ENCODE results near the gene ADAMTS9. TPM values are rescaled to one million over a fixed set of nuclear protein-coding genes. Genes with fewer than 3 reads are reported as not detected.

The ADAMTS9 gene
- total and polyA plus RNA-seq, 2 experiments from 2014 or later: 0.31 to 0.81 TPM

GRCh38 chr3:64717411-64717810 lies 29.6 kb upstream of the ADAMTS9 start (continued):
- TF ChIP-seq ZNF462 (CRISPR knock-in tag; IDR thresholded peaks at IDR 0.05) (no peak), STAT1 (IDR thresholded peaks at IDR 0.05; ENCODE audit: unreplicated experiment) (no peak), EZH2phosphoT487 (IDR thresholded peaks at IDR 0.05; ENCODE audit: unreplicated experiment) (no peak)
- TF ChIP-seq, protein P1, sequence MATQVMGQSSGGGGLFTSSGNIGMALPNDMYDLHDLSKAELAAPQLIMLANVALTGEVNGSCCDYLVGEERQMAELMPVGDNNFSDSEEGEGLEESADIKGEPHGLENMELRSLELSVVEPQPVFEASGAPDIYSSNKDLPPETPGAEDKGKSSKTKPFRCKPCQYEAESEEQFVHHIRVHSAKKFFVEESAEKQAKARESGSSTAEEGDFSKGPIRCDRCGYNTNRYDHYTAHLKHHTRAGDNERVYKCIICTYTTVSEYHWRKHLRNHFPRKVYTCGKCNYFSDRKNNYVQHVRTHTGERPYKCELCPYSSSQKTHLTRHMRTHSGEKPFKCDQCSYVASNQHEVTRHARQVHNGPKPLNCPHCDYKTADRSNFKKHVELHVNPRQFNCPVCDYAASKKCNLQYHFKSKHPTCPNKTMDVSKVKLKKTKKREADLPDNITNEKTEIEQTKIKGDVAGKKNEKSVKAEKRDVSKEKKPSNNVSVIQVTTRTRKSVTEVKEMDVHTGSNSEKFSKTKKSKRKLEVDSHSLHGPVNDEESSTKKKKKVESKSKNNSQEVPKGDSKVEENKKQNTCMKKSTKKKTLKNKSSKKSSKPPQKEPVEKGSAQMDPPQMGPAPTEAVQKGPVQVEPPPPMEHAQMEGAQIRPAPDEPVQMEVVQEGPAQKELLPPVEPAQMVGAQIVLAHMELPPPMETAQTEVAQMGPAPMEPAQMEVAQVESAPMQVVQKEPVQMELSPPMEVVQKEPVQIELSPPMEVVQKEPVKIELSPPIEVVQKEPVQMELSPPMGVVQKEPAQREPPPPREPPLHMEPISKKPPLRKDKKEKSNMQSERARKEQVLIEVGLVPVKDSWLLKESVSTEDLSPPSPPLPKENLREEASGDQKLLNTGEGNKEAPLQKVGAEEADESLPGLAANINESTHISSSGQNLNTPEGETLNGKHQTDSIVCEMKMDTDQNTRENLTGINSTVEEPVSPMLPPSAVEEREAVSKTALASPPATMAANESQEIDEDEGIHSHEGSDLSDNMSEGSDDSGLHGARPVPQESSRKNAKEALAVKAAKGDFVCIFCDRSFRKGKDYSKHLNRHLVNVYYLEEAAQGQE (IDR thresholded peaks at IDR 0.05; ENCODE audit: unreplicated experiment): no peak

DNA sequence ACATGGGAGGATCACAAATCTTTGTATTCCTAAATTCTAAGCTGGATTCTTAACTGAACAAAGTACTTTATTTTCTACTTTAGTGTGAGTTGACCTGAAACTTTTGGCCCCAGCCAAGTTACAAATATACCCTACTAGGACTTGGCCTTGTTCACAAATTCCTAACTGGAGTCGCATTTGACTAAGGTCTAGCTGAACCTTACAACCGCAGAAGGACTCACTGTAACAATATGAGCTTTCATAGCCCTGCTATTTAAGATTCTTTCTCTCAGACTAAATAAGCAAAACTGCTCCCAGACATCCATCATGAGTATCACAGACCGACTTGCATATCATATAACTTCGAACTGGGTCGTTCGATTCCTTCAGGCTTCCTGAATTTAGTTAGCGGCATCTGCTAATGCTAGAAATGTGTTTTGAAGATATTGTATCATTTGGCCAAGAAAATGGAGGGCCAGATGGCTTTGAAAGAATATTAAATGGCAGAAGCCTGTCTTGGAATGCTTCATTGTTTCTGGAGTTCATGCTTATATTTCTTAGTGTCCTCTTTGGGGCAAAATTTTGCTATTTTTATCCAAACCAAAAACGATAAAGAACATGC lies 28.4 kb upstream of the ADAMTS9 start:
- no peak for TF ChIP-seq CREB1 (CRISPR knock-in tag; IDR thresholded peaks at IDR 0.05; ENCODE audit: low read depth)
- TF ChIP-seq NANOG (IDR thresholded peaks at IDR 0.05; ENCODE audit: borderline replicate concordance): no peak
- TF ChIP-seq ZNF331 (CRISPR knock-in tag; IDR thresholded peaks at IDR 0.05; ENCODE audit: low read depth): no peak
- TF ChIP-seq STAT1 (IDR thresholded peaks at IDR 0.05; ENCODE audit: unreplicated experiment): no peak
- TF ChIP-seq EZH2 (IDR thresholded peaks at IDR 0.05; ENCODE audit: low read depth, unreplicated experiment): no peak
- TF ChIP-seq ZNF114 (CRISPR knock-in tag; IDR thresholded peaks at IDR 0.05): no peak
- TF ChIP-seq, protein P2, sequence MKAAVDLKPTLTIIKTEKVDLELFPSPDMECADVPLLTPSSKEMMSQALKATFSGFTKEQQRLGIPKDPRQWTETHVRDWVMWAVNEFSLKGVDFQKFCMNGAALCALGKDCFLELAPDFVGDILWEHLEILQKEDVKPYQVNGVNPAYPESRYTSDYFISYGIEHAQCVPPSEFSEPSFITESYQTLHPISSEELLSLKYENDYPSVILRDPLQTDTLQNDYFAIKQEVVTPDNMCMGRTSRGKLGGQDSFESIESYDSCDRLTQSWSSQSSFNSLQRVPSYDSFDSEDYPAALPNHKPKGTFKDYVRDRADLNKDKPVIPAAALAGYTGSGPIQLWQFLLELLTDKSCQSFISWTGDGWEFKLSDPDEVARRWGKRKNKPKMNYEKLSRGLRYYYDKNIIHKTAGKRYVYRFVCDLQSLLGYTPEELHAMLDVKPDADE (IDR thresholded peaks at IDR 0.05): no peak
- TF ChIP-seq JUNB (IDR thresholded peaks at IDR 0.05; ENCODE audit: unreplicated experiment): no peak
- TF ChIP-seq EZH2phosphoT487 (IDR thresholded peaks at IDR 0.05; ENCODE audit: unreplicated experiment): no peak
- no peak for TF ChIP-seq CTCF (conservative IDR thresholded peaks at IDR 0.05; ENCODE audit: low read depth in 2 of 2)
- no peaks in the 10 kb centered on the region for H3K36me3 ChIP-seq (ENCODE audit: insufficient read depth)
- no peaks in the 10 kb centered on the region for H3K36me3 Mint-ChIP-seq (ENCODE audit: low read depth)

More for the DNA sequence above, 28.4 kb upstream of the ADAMTS9 start:
- Mint-ChIP-seq H3K4me1 (peaks cover 4% of the 10 kb centered on the region; the same call in 1 of the 3 replicates), H3K27ac (no peak overlapping the region), H3K4me3 (no peak overlapping the region), H3K27me3 (ENCODE audit: insufficient read depth, low read depth, poor library complexity) (no peaks in the 10 kb centered on the region), H3K9me3 (no peaks in the 10 kb centered on the region)
- Histone ChIP-seq H3F3A (replicated peaks; ENCODE audit: low read depth) (no peaks in the 10 kb centered on the region), H3K27me3 (ENCODE audit: insufficient read depth) (no peaks in the 10 kb centered on the region), H3K4me1 (ENCODE audit: insufficient read depth) (no peaks in the 10 kb centered on the region), H3K4me3 (no peak overlapping the region), H3K79me2 (replicated peaks; ENCODE audit: insufficient read depth) (no peaks in the 10 kb centered on the region), H4K20me1 (replicated peaks; ENCODE audit: insufficient read depth) (no peaks in the 10 kb centered on the region), H2AFZ (no peak overlapping the region), H3K4me2 (no peak overlapping the region), H3K27ac (ENCODE audit: low read depth) (no peak overlapping the region), H3K9me2 (ENCODE audit: insufficient read depth) (no peaks in the 10 kb centered on the region)
- DNase-seq (ENCODE audit: low spot score): no peak
- ATAC-seq: no peak
